Neural cell (in vitro differentiated cells): ENCODE data around the gene ROR1.

Experiments
- CTCF ChIP-seq: fragments of 450-650 bp; IDR thresholded peaks from 2 replicates; pipeline ENCODE4 v1.5.1; 2014; ENCODE audit warnings: antibody characterized with exemption, mild to moderate bottlenecking, moderate library complexity; ENCODE audit not compliant: poor library complexity, severe bottlenecking
- EZH2 ChIP-seq: fragments of 200-600, 300-800 bp; shearing (Covaris generic), sonication (generic); IDR thresholded peaks from 2 replicates; pipeline ENCODE4 v1.6.1; 2014; ENCODE audit warnings: antibody characterized with exemption, low read length, borderline replicate concordance, mild to moderate bottlenecking; ENCODE audit not compliant: insufficient read depth, poor library complexity, severe bottlenecking
- MXI1 ChIP-seq: fragments of 450-650 bp; conservative IDR thresholded peaks from 2 replicates; pipeline ENCODE4 v1.6.1; 2014; ENCODE audit warnings: antibody characterized with exemption, mild to moderate bottlenecking; ENCODE audit not compliant: poor library complexity, severe bottlenecking
- POLR2AphosphoS5 ChIP-seq: IDR thresholded peaks from 2 replicates; pipeline ENCODE4 v1.6.1; 2012

DNA sequence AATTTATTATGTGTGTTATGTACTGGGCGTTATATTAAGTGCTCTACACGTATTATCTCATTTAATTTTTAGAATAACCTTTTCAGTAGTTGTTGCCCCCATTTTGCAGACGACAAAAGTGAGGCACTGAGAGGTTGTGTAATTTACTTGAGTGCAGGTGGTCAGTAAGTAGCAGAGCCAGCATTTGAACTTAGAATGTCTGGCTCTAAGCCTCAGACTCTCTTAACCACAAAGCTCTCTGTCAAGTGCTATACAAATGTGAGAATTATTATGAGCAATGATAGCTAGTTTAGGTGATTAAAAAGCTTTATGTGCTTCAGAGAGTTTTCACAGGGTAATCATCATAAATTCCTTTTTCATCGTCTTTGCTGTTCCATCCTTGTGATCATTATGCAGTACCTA is 333.3 kb downstream of the ROR1 start:
- no peak for TF ChIP-seq EZH2
- TF ChIP-seq CTCF, result no peak
- no peak for TF ChIP-seq MXI1
- no peak for TF ChIP-seq POLR2AphosphoS5
